Gastrocnemius medialis (tissue), 4 donors: ENCODE measurements around the gene WWOX.

Source experiments
- POLR2A ChIP-seq, 2 donors: fragments of 450-650 bp; IDR thresholded peaks; one replicate each; pipeline ENCODE4 v1.6.1; 2017; ENCODE audit warnings: antibody characterized with exemption in 2 of 2, mild to moderate bottlenecking in 2 of 2, moderate library complexity in 2 of 2
- TF ChIP-seq, protein P1 (sequence below), 5 experiments: fragments of 450-650 bp in 3 of 5; fragments of 200-600 bp in 2 of 5; sonication (generic) in 2 of 5; IDR thresholded peaks in 4 of 5; conservative IDR thresholded peaks in 1 of 5; 1 replicate in 4 of 5; 2 replicates in 1 of 5; pipeline ENCODE4 v1.5.1; 2016 to 2019; ENCODE audit warnings: antibody characterized with exemption in 5 of 5, mild to moderate bottlenecking in 3 of 5, moderate library complexity in 3 of 5

DNA sequence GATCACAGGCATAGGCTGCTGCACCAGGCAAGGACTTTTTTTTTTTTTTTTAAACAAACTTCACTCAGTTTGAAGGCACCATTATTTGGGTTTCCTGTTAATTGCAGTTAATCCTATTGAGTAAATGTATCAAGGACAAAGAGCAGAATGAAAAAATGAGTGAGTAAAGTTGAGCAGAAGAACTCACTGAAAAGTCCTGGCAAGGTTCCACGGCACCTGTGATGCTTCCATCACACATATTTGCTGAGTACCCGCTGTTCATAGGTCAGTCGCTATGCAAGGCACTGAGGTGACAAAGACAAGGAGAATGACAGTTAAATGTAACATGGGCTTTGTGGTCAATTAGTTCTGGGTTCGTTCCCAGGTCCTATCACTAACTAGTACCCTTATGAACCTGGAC, 831.1 kb downstream of the WWOX start:
- TF ChIP-seq, protein P1, sequence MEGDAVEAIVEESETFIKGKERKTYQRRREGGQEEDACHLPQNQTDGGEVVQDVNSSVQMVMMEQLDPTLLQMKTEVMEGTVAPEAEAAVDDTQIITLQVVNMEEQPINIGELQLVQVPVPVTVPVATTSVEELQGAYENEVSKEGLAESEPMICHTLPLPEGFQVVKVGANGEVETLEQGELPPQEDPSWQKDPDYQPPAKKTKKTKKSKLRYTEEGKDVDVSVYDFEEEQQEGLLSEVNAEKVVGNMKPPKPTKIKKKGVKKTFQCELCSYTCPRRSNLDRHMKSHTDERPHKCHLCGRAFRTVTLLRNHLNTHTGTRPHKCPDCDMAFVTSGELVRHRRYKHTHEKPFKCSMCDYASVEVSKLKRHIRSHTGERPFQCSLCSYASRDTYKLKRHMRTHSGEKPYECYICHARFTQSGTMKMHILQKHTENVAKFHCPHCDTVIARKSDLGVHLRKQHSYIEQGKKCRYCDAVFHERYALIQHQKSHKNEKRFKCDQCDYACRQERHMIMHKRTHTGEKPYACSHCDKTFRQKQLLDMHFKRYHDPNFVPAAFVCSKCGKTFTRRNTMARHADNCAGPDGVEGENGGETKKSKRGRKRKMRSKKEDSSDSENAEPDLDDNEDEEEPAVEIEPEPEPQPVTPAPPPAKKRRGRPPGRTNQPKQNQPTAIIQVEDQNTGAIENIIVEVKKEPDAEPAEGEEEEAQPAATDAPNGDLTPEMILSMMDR (IDR thresholded peaks at IDR 0.05 in 4 of 5, conservative IDR thresholded peaks at IDR 0.05 in 1 of 5) = no peak
- TF ChIP-seq POLR2A (IDR thresholded peaks at IDR 0.05) = no peak
